ENCODE results near the gene ECT2L.

Gene ECT2L

DNA sequence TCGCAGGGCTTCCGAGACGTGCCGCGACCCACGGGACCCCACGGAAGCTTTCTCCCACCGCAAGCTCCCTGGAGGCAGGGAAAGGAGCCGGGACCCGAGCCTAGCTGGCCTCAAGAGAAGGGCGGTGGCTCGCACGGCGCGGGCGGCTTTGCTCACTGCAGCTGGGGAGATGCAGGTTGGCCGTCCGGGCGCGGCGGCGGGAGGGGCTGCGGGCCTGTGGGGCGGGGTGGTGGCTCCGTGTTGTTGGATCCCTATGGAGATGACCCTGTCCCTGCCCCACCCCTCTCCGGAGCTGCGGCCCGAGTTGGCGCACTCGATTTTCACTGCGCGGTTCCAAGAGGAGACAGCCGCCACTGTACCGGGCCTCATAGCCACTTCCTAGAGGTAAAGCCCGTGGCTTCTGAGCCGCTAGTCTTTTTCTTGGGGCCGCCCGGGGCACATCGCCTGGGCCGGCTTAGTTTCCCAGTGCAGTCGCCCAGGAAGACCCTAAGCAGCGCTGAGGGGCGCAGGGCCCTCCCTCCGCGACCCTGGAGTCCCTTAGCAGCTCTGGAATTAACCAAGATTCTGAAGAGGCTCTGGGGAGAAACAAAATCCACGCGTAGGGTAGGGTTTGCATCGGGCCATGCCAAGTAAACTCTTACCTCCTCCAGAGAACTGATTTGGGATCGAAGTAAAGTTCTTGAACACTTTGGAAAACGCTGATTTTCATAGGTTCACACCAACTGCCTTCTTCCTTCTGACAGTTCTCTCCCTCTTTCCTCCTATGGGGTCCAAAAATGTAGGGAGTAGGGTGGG, at the start of gene ECT2L:
ECT2L (plus strand) TSS at position 279 of the 795 bp plus-strand sequence. CDS start 17,188 bp downstream, outside the sequence.
- FAIRE-seq, result no peak

DNA sequence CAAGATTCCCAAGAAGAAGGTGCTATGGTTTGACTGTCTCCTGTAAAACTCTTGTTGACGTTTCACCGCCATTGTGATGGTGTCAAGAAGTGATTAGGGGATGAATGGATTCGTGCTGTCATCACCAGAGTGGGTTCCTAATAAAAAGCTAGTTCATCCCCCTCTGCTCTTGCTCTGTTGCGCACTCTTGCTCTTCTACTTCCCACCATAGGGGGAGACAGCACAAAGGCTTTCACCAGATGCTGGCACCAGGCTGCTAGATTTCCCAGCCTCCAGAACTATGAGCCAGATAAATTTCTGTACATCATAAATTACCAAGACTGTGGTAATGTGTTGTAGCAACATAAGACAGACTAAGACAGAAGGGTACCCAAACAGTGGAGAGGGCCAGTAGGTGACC, 43.9 kb upstream of the ECT2L start:
- no peak for FAIRE-seq

- FAIRE-seq, result no peak
Observed at GRCh38 chr6:138757136-138757535, 38.8 kb upstream of the ECT2L start.

DNA sequence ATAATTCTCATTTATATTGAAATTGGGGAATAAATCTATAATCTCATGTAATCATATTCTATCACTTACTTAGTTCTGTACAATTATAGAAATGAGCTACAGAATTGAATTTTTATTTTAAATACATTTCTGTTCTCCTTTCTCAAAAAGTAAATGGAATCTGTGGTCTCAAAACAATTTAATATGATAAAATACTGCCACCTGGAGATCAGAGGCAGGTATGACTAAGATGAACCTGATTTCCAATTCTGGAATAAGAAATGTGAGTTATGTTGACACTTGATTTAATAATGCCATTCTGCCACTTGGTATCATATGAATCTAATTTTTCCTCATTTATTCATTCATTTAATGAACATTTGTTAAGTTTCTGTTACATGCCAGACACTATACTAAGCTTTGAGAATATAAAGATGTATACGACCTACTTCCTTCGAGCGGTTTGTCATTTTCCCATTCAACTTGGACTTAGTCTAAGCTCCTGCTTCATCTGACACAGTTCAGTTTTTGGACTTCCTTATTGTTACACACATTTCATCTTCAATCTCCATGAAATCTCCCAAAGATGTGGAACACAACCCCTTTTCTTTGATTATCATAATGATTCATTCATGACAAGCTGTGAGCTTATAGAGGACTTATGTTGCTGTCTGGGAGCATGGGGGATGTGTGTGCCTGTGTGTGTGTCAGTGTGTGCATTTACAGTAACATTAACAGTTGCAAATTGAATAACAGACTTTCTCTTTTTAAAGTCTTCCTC, 29.8 kb upstream of the ECT2L start:
- FAIRE-seq, result peak; percentile 83

- FAIRE-seq, result no peak
Observed at GRCh38 chr6:138769102-138769676, 26.7 kb upstream of the ECT2L start.

DNA sequence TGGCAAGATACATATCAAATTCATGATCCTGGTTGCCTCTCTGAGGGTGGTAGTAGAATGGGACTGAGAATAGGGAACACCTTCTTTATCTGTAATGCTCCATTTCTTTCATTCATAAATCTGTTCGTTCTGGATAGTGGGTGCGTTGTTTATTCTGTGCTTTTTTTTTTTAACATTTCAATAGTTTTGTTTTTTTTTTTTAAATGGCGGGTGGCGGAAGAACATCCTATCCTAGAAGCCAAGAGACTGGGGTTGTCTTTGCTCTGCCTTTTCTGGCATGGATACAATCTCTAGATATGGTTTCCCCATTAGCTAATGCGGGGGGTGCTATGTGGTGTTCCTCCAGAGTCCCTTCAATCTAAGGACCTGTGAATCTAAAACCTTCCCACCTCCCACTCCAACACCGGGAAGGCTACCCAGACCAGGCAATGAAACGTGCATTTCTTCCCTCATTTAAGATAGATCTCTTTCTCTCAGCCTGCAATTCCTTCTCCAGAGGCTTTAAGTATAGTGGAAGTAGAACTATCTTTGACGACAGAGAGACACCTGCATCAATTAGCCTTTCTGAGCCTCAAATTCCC, 23.2 kb upstream of the ECT2L start:
- no peak for FAIRE-seq

DNA sequence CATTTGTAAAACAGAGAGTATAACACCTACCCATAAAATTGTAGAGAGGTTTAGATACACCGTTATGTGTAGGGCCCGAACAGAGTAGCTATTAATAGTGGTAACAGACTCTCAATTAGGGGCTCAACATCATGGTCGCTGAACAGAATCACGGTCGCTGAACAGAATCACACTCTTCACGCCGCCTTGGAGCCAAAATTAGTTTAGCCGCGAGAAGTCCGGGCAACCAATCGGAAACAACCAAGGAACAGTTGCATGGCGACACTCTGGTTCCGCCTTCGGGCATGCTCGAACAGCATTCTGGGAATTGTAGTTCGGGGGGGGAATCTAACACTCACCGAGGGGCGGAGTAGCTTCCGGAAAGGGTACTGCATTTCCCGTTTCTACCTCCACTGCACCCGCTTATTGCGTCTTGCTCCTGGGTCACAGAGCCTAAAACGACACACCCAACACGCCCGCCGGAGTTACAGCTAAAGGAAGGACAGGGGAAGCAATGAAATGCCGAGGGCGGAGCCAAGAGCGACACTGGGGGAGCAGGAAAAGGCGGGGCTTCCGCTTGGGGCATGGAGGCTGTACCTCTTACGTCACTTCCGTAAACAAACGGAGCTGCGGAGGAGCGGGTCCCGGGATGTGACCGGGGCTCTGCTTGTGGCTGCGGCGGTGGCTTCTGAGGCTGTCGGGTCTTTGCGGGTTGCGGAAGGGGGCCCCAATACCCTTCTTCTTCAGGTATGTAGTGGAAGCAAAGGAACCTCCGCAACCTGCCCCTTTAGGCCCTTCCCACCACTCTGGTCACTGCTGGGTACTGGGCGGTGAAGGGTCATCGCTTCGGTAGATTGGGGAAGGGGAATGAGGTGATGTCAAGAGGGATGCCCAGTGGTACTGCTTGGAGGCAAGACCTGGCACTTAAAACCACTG, 22.5 kb upstream of the ECT2L start, which contains the start of gene CCDC28A:
CCDC28A (plus strand) TSS at position 593 of the 915 bp plus-strand sequence. CDS start 2,352 bp downstream, outside the sequence.
- peak; percentile 68 for FAIRE-seq

- FAIRE-seq, result no peak
Observed at GRCh38 chr6:138774370-138774769, 21.5 kb upstream of the ECT2L start.

DNA sequence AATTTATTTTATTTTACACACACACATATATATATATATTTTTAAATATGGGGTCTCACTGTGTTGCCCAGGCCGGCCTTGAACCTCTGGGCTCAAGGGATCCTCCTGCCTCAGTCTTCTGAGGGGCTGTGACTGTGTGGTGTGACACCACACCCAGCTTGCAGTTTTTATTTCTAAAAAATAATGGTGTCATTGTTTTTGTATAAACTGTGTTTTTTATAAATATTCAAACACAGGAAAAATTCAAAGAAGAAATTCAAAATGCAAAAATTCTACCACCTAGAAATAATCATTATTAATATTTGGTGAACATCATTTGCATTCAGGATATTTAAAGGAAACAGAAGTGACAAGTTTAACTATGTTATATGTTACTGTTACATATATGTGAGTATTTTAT, 19.2 kb upstream of the ECT2L start:
- FAIRE-seq, result no peak

DNA sequence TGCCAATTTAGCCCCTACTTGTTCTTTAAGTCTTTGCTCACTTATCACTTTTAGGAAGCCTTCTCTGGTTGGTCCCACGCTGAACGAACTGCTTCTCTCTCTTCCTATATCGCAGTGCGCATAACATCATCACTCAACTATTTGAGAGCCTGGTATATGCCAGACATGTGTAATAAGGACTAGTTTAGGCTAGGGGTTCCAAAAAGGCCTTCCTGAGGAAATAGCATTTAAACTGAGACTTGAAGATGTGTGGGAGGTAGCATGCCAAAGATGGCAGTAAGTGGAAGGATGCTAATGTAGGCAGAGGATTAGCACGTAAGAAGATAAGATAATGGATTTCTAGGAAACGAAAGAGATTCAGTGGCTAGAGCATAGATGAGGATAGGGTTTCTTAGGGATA, 17.6 kb upstream of the ECT2L start:
- no peak for FAIRE-seq

DNA sequence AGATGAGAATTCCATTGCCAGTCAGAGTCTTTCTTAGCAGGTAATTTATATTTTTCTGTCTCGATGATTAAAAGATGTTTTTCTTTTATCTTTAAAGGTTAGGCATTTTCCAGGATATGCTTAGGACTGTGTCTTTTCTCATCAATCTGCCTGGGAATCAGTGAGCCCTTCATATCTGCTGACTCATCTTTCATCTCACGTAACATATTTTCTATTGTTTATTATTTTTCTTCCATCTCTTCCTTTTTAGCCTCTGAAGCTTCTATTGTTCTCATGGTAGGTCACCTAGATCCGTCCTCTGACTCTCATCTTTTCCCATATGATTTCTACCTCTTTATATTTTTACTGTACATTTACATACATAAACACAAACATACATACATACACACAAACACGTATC, 13.6 kb upstream of the ECT2L start:
- no peak for FAIRE-seq

DNA sequence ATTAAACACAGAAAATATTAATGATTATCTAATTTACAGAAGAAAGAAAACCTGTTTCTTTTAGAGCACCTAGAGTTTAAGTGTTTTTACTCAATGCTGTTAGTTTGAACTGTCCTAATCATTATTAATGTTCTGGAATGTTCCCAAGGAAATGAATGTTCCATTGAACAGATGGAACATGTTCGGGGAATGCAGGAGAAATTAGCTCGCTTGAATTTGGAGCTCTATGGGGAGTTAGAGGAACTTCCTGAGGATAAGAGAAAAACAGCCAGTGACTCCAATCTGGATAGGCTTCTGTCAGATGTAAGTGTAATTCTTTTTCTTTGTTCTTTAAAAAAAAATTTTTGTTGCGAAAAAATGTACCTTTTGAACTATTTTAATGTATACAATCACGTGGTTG, 10.8 kb upstream of the ECT2L start:
- no peak for FAIRE-seq

DNA sequence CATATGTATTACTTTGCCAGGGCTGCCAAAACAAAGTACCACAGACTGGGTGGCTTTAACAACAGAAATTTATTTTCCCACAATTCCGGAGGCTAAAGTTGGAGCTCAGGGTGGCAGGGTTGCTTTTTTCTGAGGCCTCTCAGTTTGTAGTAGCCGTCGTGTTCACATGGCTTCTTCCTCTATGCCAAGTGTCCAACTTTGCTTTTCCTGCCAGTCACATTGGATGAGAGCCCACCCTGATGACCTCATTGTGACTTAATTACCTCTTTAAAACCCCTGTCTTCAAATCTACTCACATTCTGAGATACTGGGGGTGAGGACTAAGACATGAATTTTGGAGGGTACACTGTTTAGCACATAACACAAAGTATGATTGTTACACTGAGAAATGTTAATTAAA, 9.9 kb upstream of the ECT2L start:
- no peak for FAIRE-seq

DNA sequence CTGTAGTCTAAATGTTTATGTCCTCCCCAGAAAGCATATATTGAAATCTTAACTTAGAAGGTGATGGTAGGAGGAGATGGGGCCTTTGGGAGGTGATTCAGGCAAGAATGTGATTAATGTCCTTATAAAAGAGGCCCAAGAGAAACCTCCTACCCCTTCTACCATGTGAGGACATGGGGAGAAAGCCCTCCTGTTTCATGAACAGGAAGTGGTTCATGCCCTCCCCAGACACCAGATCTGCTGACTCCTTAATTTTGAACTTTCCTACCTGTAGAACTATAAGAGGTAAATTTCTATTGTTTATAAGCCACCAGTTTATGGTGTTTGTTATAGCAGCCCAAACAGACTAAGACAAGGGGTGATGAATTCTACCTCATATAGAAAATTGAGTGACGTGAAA, 8.7 kb upstream of the ECT2L start:
- FAIRE-seq, result no peak

- FAIRE-seq, result no peak
Observed at GRCh38 chr6:138796771-138797170, 884 bp downstream of the ECT2L start.

- FAIRE-seq, result no peak
Observed at GRCh38 chr6:138797806-138798446, 2.0 kb downstream of the ECT2L start.

DNA sequence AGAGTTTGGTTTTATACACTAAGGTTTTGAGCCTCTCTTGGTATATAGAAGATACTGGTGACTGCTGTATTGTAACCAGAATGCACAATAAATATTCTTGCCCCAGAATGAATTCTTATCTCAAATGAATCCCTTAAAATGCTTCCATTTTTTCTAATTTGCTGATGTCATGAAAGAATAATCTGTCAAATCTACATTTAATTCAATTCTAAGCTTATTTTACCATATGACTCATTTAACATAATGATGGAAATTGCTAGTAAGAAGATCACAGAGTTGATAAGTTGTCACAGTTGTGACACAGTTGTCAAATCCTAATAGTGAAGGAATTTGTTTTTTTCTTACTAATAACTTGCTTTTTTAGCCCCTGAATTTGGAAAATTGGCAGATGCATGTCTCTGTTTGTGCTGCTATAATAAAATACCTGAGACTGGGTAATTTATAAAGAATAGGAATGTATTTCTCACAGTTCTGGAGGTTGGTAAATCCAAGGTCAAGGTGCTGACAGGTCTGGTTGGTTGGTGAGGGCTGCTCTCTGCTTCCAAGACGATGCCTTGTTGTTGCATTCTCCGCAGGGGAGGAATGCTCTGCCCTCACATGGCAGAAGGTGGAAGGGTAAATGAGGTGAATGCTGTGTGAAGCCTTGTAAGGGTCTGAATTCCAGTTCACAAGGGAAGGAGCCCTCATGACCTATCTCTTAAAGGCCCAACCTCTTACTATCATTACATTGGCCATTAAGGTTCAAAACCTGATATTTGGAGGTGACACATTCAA, 4.7 kb downstream of the ECT2L start:
- no peak for FAIRE-seq

DNA sequence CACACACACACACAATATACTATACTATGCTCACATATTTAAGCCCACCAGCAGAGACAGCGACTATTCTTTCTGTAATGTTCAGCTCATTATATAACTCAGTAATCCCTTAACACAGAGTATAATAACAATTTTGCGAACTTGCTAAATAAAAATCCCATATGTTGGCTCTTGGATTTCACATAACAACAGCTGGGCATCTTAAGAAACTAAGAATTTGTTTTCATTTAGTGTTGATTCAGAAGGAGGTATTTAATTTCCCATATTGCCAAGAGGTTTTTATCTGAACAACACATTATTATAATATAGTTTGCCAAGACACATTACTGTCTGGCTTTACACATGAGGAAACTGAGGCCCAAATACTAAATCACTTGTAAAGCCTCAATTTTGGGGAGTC, 7.4 kb downstream of the ECT2L start:
- FAIRE-seq, result no peak

DNA sequence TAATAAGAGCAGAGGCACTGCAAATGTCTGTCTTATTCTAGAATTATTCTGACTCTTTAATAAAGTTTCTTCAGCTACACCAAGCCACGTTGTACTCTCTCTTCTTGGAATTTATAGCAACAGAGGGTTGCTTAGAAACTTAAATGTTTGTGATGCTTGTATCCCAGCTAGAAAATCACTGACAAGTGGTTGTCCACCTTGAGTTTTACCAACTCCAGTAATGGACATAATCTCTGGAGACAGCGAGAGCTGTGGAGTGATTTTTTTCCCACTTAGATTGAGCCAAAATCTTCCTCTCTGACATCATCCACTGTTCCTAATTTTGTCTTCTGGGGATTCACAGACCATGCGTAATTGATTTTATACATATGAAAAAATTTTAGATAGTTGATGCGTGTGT, 8.0 kb downstream of the ECT2L start:
- FAIRE-seq, result no peak

DNA sequence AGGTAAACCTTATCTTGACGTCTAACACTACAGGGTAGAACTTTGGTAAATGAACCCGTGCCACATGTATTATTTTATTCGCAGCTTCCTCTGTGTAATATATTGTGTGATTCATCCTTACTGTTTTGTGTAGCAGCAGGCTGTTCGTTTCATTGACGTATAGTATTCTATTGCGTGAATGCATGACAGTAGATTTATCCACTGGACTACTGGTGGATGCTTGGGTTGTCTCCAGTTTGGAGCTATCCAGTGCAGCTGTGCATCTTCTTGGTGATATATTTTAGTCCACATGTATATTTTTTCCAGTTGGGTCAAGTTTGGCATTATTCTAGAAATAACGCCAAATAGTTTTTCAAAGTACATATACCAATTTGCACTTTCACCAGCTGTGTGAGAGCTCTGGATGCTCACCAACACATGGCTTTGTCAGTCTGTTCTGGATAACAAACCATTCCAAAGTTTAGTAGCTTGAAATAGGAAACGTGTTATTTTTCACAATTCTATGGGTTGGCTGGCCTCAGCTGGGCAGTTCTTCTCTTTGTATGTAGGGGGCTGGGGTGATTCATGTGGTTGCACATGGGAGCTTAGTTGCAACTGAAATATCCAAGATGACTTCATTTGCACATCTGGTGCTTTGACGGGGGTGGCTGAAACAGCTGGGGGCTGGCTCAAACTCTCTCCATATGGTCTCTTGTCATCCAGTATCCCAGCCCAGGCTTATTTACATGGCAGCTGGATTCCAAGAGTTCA, 9.3 kb downstream of the ECT2L start:
- no peak for FAIRE-seq
